HCT116 (cell line): Measurements from ENCODE around the gene ITK. TPM values are rescaled to one million over a fixed set of nuclear protein-coding genes. Genes with fewer than 3 reads are reported as not detected.

Experiments
- ATAC-seq: fragments of 200-7000 bp; cut with Tn5 transposase; 2 replicates; pipeline ENCODE4 v1.9.1; 2020; ENCODE audit warnings: mild to moderate bottlenecking, moderate library complexity
- BruUV-seq: library from RNA; stranded (reverse); fragments of 400-500 nt; replicated peaks from 2 replicates; lab custom pipeline; 2021; lab: Mats Ljungman, UMichigan
- CTCF ChIA-PET: fragments of 300-600 bp; sonication (Branson Sonifier 250); formaldehyde crosslinking; loops from one replicate; lab custom pipeline; 2021; ENCODE audit warnings: antibody characterized with exemption; lab: Charles Lee
- POLR2A ChIA-PET: fragments of 300-600, 350-600 bp; sonication (Branson Sonifier 250); formaldehyde crosslinking; loops from one replicate; lab custom pipeline; 2021; ENCODE audit warnings: antibody characterized with exemption; lab: Charles Lee
- RAD21 ChIA-PET, 2 experiments: fragments of 300-600 bp; sonication (Branson Sonifier 250); formaldehyde crosslinking; loops; one replicate each; lab custom pipeline; 2023; ENCODE audit warnings: low total read pairs in 2 of 2; ENCODE audit not compliant: uncharacterized antibody in 2 of 2, unreplicated experiment in 2 of 2, low non-redundant PET in 1 of 2; lab: Charles Lee
- DNase-seq: peaks from one replicate; pipeline ENCODE4 v3.0.0-alpha.2; 2010; ENCODE audit warnings: low read depth, low spot score
- H2AFZ ChIP-seq: fragments of 200-600 bp; shearing (Covaris generic), sonication (generic); 2 replicates; pipeline ENCODE4 v1.6.1; 2017; ENCODE audit warnings: low read depth, mixed run types, mixed read lengths, antibody characterized with exemption, low read length; ENCODE audit not compliant: poor library complexity, severe bottlenecking
- H3K27ac ChIP-seq: 2 replicates; pipeline ENCODE4 v1.5.1; 2012; ENCODE audit warnings: low read depth, low read length
- H3K27me3 ChIP-seq: fragments of 200-600 bp; sonication (generic); 2 replicates; pipeline ENCODE4 v1.6.1; 2016; ENCODE audit warnings: mixed run types, low read length, mixed read lengths; ENCODE audit not compliant: insufficient read depth
- H3K36me3 ChIP-seq, 2 experiments: fragments of 200-500 bp in 1 of 2; fragments of 200-600 bp in 1 of 2; sonication (Bioruptor generic) in 1 of 2; sonication (generic) in 1 of 2; 2 replicates each; pipeline versions ENCODE4 v1.5.1 to v1.6.1; 2014 to 2016; ENCODE audit warnings: low read length in 2 of 2, inconsistent platforms in 1 of 2, mixed read lengths in 1 of 2, mixed run types in 1 of 2; ENCODE audit not compliant: insufficient read depth in 2 of 2, control insufficient read depth in 1 of 2
- H3K4me1 ChIP-seq, 2 experiments: fragments of 200-600 bp in 1 of 2; sonication (generic) in 1 of 2; 2 replicates each; pipeline versions ENCODE4 v1.5.1 to v1.6.1; 2012 to 2017; ENCODE audit warnings: low read length in 2 of 2, inconsistent platforms in 1 of 2, mild to moderate bottlenecking in 1 of 2, mixed read lengths in 1 of 2, mixed run types in 1 of 2, moderate library complexity in 1 of 2; ENCODE audit not compliant: insufficient read depth in 2 of 2, control insufficient read depth in 1 of 2
- H3K4me2 ChIP-seq: fragments of 200-600 bp; sonication (generic); 2 replicates; pipeline ENCODE4 v1.6.1; 2017; ENCODE audit warnings: mixed run types, low read length, mixed read lengths
- H3K4me3 ChIP-seq, 2 experiments: fragments of 200-600 bp in 1 of 2; sonication (generic) in 1 of 2; replicated peaks in 1 of 2; 2 replicates each; pipeline ENCODE4 v1.5.1; 2011 to 2016; ENCODE audit warnings: low read length in 2 of 2, control low read depth in 1 of 2, low read depth in 1 of 2, mild to moderate bottlenecking in 1 of 2, mixed read lengths in 1 of 2, mixed run types in 1 of 2
- H3K79me2 ChIP-seq: fragments of 200-600 bp; sonication (generic); 2 replicates; pipeline ENCODE4 v1.6.1; 2017; ENCODE audit warnings: mild to moderate bottlenecking, mixed run types, low read length, moderate library complexity, mixed read lengths; ENCODE audit not compliant: insufficient read depth
- H3K9ac ChIP-seq: fragments of 200-600 bp; sonication (generic); 2 replicates; pipeline ENCODE4 v1.6.1; 2016; ENCODE audit warnings: low read length, mixed read lengths
- H3K9me2 ChIP-seq: fragments of 200-600 bp; sonication (generic), shearing (Covaris generic); 2 replicates; pipeline ENCODE4 v1.6.1; 2017; ENCODE audit warnings: mixed run types, mild to moderate bottlenecking, moderate library complexity; ENCODE audit not compliant: insufficient read depth
- H3K9me3 ChIP-seq, 2 experiments: fragments of 200-500 bp in 1 of 2; fragments of 200-600 bp in 1 of 2; sonication (Bioruptor generic) in 1 of 2; sonication (generic) in 1 of 2; 2 replicates each; pipeline ENCODE4 v1.6.1; 2014 to 2017; ENCODE audit warnings: low read length in 2 of 2, mixed read lengths in 2 of 2, inconsistent platforms in 1 of 2, low read depth in 1 of 2, mild to moderate bottlenecking in 1 of 2, mixed run types in 1 of 2, moderate library complexity in 1 of 2; ENCODE audit not compliant: control insufficient read depth in 1 of 2, insufficient read depth in 1 of 2
- H4K20me1 ChIP-seq: fragments of 200-600 bp; sonication (generic), shearing (Covaris generic); 2 replicates; pipeline ENCODE4 v1.6.1; 2017; ENCODE audit warnings: mixed run types, mild to moderate bottlenecking, moderate library complexity; ENCODE audit not compliant: insufficient read depth
- ATF3 ChIP-seq: IDR thresholded peaks from 2 replicates; pipeline ENCODE4 v1.6.1; 2012
- CBX3 ChIP-seq: IDR thresholded peaks from 2 replicates; pipeline ENCODE4 v1.6.1; 2012; ENCODE audit warnings: low read depth
- CEBPB ChIP-seq: IDR thresholded peaks from 2 replicates; pipeline ENCODE4 v1.6.1; 2012; ENCODE audit warnings: low read depth
- CTCF ChIP-seq, 3 experiments: fragments of 200-600 bp in 1 of 3; sonication (generic) in 1 of 3; IDR thresholded peaks in 2 of 3; conservative IDR thresholded peaks in 1 of 3; 2 replicates each; pipeline ENCODE4 v1.5.1; 2012 to 2017; ENCODE audit warnings: low read depth in 2 of 3, low read length in 2 of 3, antibody characterized with exemption in 1 of 3, borderline replicate concordance in 1 of 3, control low read depth in 1 of 3, mild to moderate bottlenecking in 1 of 3, mixed read lengths in 1 of 3, mixed run types in 1 of 3, moderate library complexity in 1 of 3; ENCODE audit not compliant: insufficient read depth in 1 of 3
- EGR1 ChIP-seq: IDR thresholded peaks from 2 replicates; pipeline ENCODE4 v1.6.1; 2012; ENCODE audit warnings: low read depth
- ELF1 ChIP-seq: IDR thresholded peaks from 2 replicates; pipeline ENCODE4 v1.6.1; 2012; ENCODE audit warnings: low read depth, borderline replicate concordance
- EZH2 ChIP-seq: fragments of 200-600 bp; sonication (generic); IDR thresholded peaks from 2 replicates; pipeline ENCODE4 v1.6.1; 2017; ENCODE audit warnings: antibody characterized with exemption, mixed run types
- JUND ChIP-seq: IDR thresholded peaks from 2 replicates; pipeline ENCODE4 v1.6.1; 2012
- RAD21 ChIP-seq: IDR thresholded peaks from 2 replicates; pipeline ENCODE4 v1.6.1; 2012; ENCODE audit warnings: low read depth, mild to moderate bottlenecking
- REST ChIP-seq: IDR thresholded peaks from 2 replicates; pipeline ENCODE4 v1.6.1; 2012; ENCODE audit warnings: low read depth
- SIN3A ChIP-seq: IDR thresholded peaks from 2 replicates; pipeline ENCODE4 v1.6.1; 2012; ENCODE audit warnings: low read depth
- SP1 ChIP-seq: IDR thresholded peaks from 2 replicates; pipeline ENCODE4 v1.6.1; 2012; ENCODE audit warnings: low read depth
- SRF ChIP-seq: IDR thresholded peaks from 2 replicates; pipeline ENCODE4 v1.6.1; 2012; ENCODE audit warnings: low read depth
- YY1 ChIP-seq: IDR thresholded peaks from 2 replicates; pipeline ENCODE4 v1.6.1; 2011; ENCODE audit warnings: low read length, low read depth, moderate library complexity, mild to moderate bottlenecking; ENCODE audit not compliant: insufficient replicate concordance; ENCODE audit errors: extremely low read depth
- ZBTB33 ChIP-seq: IDR thresholded peaks from 2 replicates; pipeline ENCODE4 v1.6.1; 2011; ENCODE audit warnings: mild to moderate bottlenecking, low read length, moderate library complexity; ENCODE audit not compliant: insufficient replicate concordance; ENCODE audit errors: extremely low read depth
- ZFX ChIP-seq: fragments of 450-650 bp; IDR thresholded peaks from 2 replicates; pipeline ENCODE4 v1.6.1; 2017
- ZNF274 ChIP-seq: fragments of 200-500 bp; sonication (Bioruptor generic); IDR thresholded peaks from 2 replicates; pipeline ENCODE4 v1.6.1; 2014; ENCODE audit warnings: mild to moderate bottlenecking, low read depth, low read length, inconsistent platforms
- intact Hi-C: fragments of 100-400 bp; cut with micrococcal nuclease; formaldehyde crosslinking; loops from 2 replicates; pipeline ENCODE4 v1.10.0; 2022
- total RNA-seq: library from RNA; stranded (reverse); gene quantifications from one replicate; pipeline ENCODE4 v1.2.1, GENCODE V29; 2021; ENCODE audit not compliant: unreplicated experiment

Gene ITK
- total RNA-seq, 1 experiment from 2014 or later = 0.37 TPM

GRCh38 chr5:157168286-157168685 lies 12.4 kb upstream of the ITK start:
- H3K4me2 ChIP-seq = no peak overlapping the region
- H4K20me1 ChIP-seq = no peaks in the 10 kb centered on the region
- H3K79me2 ChIP-seq = no peaks in the 10 kb centered on the region
- no peak for ATAC-seq
- POLR2A ChIA-PET = no interaction called here
- H3K9me2 ChIP-seq = no peaks in the 10 kb centered on the region
- intact Hi-C loops = no loop called here
- TF ChIP-seq REST = no peak
- no peak for TF ChIP-seq SP1
- no peak for TF ChIP-seq ZNF274
- no peak for TF ChIP-seq EZH2
- no peak for TF ChIP-seq ELF1
- no peak for TF ChIP-seq ZFX
- no peak for TF ChIP-seq ATF3
- no peak for TF ChIP-seq SRF
- no peak for TF ChIP-seq CTCF (IDR thresholded peaks at IDR 0.05 in 2 of 3, conservative IDR thresholded peaks at IDR 0.05 in 1 of 3; ENCODE audit: borderline replicate concordance in 1 of 3, insufficient read depth in 1 of 3, low read depth in 2 of 3, low read length in 2 of 3)
- TF ChIP-seq RAD21 = no peak
- no peak for TF ChIP-seq YY1
- TF ChIP-seq ZBTB33 = no peak
- no peak for TF ChIP-seq SIN3A
- no peak for TF ChIP-seq CBX3
- no peak for TF ChIP-seq JUND
- no peak for TF ChIP-seq EGR1
- TF ChIP-seq CEBPB = no peak
- TF ChIP-seq, all 23 proteins: peak for 0
- peaks cover 25% of the 10 kb centered on the region for H3K27me3 ChIP-seq
- H3K4me3 ChIP-seq = no peak overlapping the region
- no peak for DNase-seq
- H3K9me3 ChIP-seq = no peaks in the 10 kb centered on the region
- no peak overlapping the region for H3K9ac ChIP-seq
- no peak overlapping the region for H3K27ac ChIP-seq
- no peak overlapping the region for H2AFZ ChIP-seq
- ChIA-PET RAD21 (no interaction called here), CTCF (no interaction called here)
- no peaks in the 10 kb centered on the region for H3K4me1 ChIP-seq
- H3K36me3 ChIP-seq = no peaks in the 10 kb centered on the region
- BruUV-seq = no TSS peak
